ENCODE data around the gene AKR1D1.
"Not testable (repeated sequence)": the region's sequence is repeated elsewhere in the genome, so short reads cannot be mapped to it uniquely, and the experiment has no call there.

AKR1D1 gene, protein sequence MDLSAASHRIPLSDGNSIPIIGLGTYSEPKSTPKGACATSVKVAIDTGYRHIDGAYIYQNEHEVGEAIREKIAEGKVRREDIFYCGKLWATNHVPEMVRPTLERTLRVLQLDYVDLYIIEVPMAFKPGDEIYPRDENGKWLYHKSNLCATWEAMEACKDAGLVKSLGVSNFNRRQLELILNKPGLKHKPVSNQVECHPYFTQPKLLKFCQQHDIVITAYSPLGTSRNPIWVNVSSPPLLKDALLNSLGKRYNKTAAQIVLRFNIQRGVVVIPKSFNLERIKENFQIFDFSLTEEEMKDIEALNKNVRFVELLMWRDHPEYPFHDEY

DNA sequence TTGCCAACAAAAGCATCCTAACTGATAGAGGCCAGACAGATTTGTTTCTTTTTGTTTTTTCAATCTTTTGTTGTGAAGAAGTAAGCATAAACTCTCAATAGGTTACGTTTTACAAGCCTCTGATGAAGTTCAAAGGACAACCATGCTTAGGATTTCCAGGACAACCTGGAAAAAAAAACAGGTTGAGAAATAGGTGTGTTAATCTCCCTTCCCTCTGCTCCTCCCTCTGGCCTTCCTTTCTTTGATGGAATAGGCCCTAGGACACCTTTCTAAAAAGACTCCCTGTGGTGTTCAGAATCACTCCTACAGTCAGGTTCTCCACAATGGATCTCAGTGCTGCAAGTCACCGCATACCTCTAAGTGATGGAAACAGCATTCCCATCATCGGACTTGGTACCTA is at the start of gene AKR1D1:
Gene AKR1D1 (plus strand): TSS at position 264 of the 400 bp plus-strand sequence. CDS start 60 bp downstream, at position 324.
- no peak for DNase-seq (ENCODE audit: low spot score)
- no peak for FAIRE-seq

DNA sequence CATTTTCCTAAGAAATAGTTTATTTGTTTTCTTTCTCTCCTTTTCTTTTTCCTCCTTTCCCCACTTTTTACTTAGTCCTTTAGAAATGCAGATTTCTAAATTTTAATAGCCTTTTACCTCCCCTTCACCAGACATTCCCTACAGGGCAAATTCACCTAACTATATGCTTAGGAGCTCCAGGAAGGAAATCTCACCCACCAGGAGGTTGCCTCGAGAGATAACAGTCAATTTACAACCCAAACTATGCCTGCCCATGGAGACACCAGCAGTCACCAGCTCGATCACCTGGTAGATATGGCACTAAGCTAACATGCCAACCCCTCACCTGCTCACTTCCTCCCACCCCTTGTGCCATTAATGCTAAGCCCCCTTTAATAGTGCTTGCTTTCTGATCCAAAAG is 49.2 kb upstream of the AKR1D1 start:
- FAIRE-seq, result no peak
- no peak for DNase-seq (ENCODE audit: low spot score)

DNA sequence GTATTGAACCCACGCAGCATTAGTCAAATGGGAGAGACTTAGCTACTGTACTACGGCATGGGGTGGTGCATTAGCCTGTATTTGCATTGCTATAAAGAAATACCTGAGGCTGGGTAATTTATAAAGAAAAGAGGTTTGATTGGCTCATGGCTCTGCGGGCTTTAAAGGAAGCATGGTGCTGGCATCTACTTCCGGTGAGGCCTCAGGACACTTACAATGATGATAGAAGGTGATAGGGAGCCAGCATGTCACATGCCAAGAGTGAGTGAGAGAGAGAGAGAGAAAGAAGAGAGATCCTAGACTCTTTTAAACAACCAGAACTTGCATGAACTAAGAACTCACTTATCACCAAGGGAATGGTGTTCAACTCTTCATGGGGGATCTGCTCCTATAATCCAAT is 47.1 kb upstream of the AKR1D1 start:
- no peak for FAIRE-seq
- no peak for DNase-seq (ENCODE audit: low spot score)

DNA sequence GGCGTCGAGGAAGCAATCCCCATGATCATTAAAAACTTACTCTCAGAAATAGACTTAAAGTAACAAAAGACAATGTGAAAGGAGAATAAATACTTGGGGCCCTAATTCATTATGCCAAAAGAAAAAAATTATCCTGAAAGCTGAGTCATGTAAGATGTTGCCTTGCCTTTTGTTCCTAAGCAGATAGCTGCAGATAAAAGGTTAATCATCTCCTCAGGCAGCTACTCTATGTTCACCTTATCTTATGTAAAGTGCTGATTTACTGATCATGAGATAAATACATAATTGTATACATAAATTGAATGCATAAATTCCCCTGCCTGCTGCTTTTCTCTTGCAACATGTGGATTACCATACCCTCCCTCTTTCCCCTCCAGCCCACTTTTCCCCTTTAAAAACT is 46.3 kb upstream of the AKR1D1 start:
- FAIRE-seq (no peak), DNase-seq (ENCODE audit: low spot score) (no peak)

DNA sequence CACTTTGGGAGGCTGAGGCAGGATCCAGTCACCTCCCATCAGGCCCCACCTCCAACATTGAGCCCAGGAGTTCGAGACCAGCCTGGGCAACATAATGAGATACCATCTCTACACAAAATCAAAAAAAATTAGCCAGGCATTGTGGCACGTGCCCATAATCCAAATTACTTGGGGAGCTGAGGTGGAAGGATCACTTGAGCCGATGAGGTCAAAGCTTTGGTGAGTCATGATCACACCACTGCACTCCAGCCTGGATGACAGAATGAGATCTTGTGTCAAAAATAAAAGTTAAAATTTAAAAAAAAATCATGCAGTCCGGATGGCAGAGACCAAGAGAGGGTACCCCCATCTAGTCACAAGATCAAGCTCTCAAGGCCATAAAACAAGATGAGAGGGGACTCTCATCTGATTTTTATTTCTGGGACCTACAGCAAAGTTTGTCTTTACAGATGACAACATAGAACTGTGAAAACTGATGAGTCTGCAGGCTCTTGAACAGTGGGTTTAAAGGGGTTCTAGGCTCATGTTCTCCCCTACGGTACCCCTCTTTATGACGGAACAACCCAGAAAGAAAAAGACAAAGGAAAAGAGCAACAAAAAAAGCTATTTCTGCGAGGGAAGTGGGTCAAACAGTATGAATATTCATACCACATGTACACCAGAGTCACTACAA is 45.4 kb upstream of the AKR1D1 start:
- no peak for DNase-seq (ENCODE audit: low spot score)
- no peak for FAIRE-seq

DNA sequence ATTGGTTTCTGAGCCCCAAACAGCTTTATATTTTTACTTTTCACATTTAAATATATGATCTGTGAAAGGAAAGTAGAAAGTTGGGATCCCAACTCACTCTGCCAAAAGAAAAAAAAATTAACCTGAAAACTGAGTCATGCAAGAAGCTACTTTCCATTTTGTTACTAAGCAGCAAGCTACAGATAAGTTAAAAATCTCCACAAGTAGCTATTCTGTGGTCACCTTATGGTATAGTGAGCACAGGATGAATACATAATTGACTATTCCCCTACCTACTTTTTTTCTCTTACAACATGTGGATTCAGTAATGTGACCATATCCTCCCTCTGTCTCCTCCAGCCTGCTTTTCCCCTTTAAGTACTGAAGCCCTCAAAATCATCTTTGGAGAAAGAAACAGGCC is 44.1 kb upstream of the AKR1D1 start:
- DNase-seq (ENCODE audit: low spot score) (no peak), FAIRE-seq (no peak)

DNA sequence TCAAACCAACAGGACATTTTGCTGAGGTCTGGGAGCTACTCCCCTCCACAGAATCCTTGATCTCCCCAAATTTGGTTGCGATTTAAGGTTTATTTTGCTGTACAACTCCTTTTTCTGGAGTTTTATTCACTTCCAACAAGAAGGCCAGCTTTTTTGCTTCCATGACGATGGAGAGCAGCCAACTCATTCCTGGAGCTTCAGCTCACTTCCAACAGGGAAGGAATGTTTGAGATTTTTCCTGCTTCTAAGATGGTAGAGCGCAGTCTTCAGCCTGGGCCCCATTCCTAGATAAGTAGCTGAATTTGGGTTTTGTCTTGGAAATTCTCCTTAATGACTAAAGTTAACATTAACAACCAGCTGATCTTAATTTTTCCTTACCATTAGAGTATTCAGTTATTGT is 43.5 kb upstream of the AKR1D1 start:
- FAIRE-seq, result no peak
- DNase-seq (ENCODE audit: low spot score), result no peak

DNA sequence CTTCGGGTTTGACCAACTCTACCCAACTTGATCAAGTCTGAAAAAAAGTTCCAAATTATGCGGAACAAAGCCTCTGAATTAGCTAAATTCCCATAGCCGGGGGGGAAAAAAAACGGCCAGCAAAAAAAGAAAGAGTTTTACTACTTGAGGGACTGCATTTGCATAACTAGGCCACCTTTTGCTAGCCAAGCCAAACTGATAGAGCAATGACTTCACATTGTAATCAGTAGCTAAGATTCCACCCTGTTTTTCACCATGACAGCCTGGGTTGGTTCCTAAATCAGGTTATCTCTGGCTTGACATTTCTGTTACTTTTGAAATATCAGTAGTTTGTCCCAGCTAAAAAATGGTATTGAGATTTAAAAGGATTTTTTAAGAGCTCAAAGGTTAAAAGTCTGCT is 43.0 kb upstream of the AKR1D1 start:
- no peak for FAIRE-seq
- DNase-seq (ENCODE audit: low spot score), result no peak

DNA sequence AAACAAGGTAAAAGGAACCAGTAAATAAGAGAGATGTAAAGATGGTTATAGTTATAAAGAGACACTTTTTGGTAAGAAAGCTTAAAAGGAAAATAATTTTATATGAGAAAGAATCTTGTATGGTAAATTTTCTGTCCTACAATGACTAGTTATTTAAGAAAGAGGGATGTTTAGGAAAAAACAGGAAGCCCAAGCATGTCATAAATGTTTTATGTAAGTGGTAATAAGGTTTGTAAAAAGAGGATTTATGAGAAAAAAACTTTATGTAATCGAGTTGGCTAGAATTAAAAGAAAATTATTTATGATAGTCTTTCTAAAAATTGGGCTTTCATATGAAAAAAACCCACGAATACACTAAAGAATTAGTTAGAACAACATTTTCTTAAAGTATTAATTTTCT is 40.1 kb upstream of the AKR1D1 start:
- no peak for DNase-seq (ENCODE audit: low spot score)
- no peak for FAIRE-seq

DNA sequence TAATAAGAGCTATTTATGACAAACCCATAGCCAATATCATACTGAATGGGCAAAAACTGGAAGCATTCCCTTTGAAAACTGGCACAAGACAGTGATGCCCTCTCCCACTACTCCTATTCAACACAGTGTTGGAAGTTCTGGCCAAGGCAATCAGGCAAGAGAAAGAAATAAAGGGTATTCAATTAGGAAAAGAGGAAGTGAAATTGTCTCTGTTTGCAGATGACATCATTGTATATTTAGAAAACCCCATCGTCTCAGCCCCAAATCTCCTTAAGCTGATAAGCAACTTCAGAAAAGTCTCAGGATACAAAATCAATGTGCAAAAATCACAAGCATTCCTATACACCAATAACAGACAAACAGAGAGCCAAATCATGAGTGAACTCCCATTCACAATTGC is 36.2 kb upstream of the AKR1D1 start:
- FAIRE-seq; DNase-seq (ENCODE audit: low spot score): not testable (repeated sequence)

DNA sequence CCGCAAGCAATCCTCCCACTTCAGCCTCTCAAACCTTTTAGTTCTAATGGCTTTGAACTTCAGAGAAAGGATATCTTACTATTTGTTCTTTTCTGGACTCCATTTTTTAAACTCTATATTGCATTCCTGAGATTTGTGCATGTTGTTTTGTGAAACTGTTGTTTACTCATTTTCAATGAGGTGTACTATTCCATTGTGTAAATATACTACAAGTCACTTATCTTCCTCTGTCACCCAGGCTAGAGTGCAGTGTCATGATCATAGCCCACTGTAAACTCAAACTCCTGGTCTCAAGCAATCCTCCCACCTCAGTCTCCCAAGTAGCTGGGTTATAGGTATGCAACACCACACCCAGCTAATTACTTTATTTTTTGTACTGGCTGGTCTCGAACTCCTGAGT is 31.4 kb upstream of the AKR1D1 start:
- FAIRE-seq (no peak), DNase-seq (ENCODE audit: low spot score) (no peak)

DNA sequence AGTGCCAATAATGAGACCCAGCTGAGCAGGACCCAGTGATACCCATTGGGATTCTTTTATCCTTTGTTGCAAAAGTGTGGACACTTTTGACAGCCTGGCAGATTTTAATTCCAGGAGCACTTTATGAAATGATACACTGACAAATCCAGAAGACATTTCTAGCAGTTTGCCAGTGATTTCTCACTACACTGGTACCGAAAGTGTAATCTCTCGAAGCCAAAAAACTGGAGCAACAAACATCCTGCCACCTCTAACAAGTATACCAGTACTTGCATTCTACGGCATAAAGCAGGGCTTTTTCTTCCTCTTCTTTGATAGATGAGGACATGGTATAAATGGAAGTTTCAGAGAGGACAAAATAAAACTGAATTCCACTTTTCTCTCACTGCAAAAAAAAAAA is 28.4 kb upstream of the AKR1D1 start:
- FAIRE-seq, result no peak
- no peak for DNase-seq (ENCODE audit: low spot score)

DNA sequence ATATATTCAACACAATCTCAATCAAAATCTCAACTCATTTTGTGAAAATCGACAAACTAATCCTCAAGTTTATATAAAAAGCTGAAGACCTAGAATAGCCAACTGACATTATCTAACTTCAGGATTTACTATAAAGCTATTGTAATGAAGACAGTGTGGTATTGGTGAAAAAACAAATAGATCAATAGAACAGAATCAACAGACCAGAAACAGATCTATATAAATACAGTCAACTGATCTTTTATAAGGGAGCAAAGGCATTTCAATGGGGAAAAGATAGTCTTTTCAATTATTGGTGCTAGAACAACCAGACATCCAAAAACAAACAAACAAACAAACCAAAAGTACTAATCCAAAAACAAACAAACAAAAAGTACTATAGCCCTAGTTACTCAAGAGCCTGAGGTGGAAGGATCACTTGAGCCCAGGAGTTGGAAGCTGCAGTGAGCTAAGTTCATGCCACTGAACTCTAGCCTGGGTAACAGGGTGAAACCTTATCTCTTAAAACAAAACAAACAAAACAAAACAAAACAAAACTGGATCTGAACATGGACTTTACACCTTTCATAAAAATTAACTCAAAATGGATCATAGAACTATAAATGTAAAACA is 26.6 kb upstream of the AKR1D1 start:
- FAIRE-seq (no peak), DNase-seq (ENCODE audit: low spot score) (no peak)

DNA sequence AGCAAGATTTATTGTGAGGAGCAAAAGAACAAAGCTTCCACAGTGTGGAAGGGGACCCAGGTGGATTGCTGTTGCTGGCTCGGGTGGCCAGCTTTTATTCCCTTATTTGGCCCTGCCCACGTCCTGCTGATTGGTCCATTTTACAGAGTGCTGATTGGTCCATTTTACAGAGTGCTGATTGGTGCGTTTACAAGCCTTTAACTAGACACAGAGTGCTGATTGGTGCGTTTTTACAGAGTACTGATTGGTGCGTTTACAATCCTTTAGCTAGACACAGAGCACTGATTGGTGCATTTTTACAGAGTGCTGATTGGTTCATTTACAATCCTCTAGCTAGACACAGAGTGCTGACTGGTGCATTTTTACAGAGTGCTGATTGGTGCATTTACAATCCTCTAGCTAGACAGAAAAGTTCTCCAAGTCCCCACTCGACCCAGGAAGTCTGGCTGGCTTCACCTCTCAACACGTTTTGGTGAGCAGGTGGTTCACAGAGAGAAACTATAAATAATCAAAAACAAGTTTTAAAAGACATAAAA is 24.5 kb upstream of the AKR1D1 start:
- not testable (repeated sequence) for DNase-seq (ENCODE audit: low spot score); FAIRE-seq

DNA sequence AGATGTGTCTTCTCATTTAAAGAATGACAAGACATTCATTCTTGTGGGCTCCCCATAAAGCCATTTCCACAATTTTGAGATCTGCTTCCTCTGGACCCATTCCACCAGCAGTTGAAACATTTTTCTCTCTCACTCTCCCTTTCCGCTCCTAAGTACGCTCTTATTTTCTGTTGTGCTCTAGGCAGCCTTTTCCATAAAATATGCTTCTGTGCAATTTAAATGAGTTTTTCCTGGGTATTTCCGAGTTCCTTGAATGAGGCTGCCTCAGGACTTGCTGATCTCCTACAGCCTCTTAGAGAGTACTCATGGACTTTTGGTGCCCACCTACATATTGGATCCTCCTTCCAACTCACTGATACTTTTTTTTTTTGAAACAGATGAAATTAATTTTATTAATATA is 23.6 kb upstream of the AKR1D1 start:
- no peak for DNase-seq (ENCODE audit: low spot score)
- FAIRE-seq, result no peak

DNA sequence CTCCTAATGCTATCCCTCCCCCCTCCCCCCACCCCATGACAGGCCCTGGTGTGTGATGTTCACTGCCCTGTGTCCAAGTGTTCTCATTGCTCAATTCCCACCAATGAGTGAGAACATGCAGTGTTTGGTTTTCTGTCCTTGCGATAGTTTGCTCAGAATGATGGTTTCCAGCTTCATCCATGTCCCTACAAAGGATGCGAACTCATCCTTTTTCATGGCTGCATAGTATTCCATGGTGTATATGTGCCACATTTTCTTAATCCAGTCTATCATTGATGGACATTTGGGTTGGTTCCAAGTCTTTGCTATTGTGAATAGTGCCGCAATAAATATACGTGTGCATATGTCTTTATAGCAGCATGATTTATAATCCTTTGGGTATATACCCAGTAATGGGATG is 20.6 kb upstream of the AKR1D1 start:
- not testable (repeated sequence) for FAIRE-seq

DNA sequence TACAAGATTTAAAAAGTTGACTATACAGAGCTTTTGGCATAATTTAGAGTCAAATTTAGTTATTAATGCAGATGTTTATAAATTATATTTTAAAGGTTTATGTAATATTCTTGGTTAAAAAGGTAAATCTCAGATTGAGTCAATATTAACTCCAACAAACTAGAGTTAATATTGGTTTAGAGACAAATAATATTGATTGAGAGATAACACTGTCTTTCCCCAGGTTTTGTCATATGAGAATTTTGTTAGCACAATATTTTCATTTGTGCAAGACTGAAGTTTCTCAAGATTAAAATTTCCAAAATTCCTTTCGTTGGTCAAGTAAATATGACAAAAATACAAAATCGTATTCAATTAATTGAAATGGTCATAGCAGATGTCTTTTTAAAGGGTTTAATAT is 12.9 kb upstream of the AKR1D1 start:
- DNase-seq (ENCODE audit: low spot score), result no peak
- FAIRE-seq, result no peak

More for the DNA sequence above, 20.6 kb upstream of the AKR1D1 start:
- DNase-seq (ENCODE audit: low spot score), result not testable (repeated sequence)

DNA sequence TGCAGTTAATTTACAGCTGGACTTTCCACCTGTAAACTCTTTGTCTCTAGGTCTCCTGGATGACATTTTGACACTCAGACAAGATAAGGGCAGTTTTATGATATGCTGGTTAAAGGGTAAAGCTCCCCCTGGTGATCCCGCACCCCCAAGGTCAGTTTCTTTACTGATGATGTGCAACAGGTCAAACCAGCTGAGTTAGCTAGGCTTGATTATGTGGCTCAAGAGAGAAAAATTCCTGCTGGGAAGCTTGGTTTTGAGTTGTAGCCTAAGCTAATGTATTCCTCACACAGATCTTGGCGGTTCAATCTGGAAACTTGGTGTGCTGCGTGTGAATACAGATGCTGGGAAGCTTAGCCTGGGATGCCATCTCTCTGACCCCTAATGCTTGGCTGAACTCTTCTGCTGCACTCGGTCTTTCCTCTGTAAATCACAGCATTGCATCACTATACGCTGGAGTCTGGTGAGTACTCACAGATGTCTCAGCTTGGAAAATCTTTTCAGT is 11.4 kb upstream of the AKR1D1 start:
- FAIRE-seq (no peak), DNase-seq (ENCODE audit: low spot score) (no peak)

DNA sequence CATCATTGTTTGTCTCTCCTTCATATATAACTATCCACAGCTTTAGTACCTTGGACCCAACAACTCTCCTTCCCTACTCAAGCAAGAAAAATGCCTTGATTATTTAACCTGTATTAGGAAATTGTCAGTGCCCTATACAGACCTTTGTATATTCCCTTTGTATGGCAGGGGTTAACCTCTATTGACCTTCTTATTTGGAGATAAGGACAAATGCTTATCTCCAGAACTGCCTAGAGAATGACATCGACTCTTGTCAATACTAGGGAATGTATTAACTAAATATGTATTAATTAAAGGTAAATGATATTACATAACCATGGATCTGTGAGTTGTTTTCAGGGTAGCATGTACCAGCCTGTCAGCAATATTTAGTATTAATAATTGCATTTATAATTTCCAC is 10.4 kb upstream of the AKR1D1 start:
- no peak for FAIRE-seq
- no peak for DNase-seq (ENCODE audit: low spot score)

DNA sequence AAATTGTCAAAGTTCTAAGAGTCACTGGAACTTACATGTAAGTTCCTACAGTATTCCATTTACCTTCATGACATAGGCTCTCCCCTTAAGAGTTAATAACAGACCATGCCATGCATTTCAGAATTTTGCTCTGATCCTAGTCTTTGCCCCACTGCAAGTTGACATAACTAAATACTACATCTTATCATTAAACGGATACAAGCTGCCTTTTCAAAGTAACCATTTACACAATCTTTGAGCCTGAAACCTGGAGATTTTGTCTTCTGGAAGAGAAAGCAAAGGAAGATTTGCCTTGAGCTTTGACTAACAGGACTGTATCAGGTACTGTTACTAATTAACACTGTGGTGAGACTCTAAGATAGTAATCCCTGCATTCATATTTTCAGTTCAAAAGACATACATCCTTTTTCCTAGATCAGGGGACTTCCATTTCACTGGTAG is 9.3 kb upstream of the AKR1D1 start:
- FAIRE-seq (no peak), DNase-seq (ENCODE audit: low spot score) (no peak)

DNA sequence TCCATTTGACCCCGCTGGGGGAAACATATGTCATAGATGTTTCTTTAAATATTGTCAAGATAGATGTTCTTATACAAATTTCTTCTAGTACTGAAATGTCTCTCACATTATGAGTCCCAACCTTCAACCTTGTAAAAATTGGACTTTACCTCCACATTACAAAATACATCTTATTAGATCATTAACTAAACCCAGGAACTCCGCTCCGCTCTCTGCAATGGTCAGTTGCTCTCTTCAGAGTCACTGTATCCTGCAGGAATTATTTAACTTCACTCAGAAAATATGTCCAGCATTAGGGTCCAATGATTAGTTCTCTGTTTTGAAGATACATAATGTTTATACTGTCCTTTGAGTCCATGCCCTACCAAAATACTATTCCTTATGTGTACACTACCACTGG is 8.5 kb upstream of the AKR1D1 start:
- DNase-seq (ENCODE audit: low spot score) (no peak), FAIRE-seq (no peak)

DNA sequence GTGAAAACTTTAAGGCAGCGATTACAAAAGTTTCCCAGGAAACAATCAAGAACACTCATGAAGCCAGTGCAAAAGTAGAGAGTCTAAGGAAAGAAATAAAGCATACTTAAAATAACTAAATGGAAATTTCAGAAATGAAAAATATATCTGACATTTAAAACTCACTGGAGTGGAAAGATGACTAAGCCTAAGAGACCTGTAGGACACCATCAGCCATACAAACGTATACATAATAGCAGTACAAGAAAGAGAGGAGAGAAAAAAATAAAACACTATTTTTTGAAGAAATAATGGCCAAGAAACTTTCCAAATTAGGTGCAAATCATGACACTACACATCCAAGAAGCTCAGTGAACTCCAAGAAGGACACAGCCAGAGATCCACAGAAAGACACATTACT is 5.4 kb upstream of the AKR1D1 start:
- DNase-seq (ENCODE audit: low spot score) (no peak), FAIRE-seq (no peak)

Measured in urothelium cell line (cell line).